ENCODE results near the gene NACC2. TPM values are rescaled to one million over a fixed set of nuclear protein-coding genes. Genes with fewer than 3 reads are reported as not detected.

The NACC2 gene
- total and polyA plus RNA-seq, 2 experiments from 2014 or later = 3.8 to 20.8 TPM

DNA sequence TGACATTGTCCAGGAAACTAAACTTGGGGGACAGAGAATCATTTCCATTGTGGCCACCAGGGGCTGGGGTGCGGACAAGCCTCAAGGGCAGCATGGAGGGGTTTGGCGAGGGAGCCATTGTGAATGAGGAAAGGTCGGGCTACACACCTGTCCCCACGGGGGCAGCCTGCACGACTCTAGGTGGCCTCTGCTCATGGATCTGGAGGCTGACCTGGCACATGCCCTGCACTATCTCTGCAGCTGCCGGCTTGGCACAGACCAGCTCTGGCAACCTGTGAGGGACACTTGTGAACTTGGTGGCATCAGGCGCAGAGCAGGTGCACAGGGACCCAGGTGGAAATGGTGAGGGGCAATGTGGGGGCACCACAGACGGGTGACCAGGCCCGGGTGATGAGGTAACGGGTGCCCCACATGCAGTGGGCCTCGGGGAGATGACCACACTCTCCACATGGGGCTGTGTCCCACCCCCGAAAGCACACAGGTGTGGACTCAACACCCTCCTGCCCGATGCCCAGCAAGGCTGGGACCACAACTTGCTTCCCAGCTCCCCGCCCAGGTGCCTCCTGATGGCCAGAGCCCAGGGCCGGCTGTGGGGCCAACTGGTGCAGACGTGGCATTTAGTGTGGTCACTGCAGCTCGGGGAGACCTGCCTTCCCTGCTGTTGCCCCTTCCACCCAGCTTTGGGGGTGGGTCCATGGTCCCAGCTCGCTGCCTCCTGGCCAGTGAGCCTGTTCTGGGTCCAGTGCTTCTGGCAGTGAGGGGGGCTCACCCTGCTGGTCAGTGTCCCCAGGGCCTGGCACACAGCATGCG, 73.0 kb downstream of the NACC2 start:
- H3K4me1 Mint-ChIP-seq = peaks cover 24% of the 10 kb centered on the region
- TF ChIP-seq, protein P1, sequence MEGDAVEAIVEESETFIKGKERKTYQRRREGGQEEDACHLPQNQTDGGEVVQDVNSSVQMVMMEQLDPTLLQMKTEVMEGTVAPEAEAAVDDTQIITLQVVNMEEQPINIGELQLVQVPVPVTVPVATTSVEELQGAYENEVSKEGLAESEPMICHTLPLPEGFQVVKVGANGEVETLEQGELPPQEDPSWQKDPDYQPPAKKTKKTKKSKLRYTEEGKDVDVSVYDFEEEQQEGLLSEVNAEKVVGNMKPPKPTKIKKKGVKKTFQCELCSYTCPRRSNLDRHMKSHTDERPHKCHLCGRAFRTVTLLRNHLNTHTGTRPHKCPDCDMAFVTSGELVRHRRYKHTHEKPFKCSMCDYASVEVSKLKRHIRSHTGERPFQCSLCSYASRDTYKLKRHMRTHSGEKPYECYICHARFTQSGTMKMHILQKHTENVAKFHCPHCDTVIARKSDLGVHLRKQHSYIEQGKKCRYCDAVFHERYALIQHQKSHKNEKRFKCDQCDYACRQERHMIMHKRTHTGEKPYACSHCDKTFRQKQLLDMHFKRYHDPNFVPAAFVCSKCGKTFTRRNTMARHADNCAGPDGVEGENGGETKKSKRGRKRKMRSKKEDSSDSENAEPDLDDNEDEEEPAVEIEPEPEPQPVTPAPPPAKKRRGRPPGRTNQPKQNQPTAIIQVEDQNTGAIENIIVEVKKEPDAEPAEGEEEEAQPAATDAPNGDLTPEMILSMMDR (conservative IDR thresholded peaks at IDR 0.05; ENCODE audit: low read depth in 2 of 2) = peak; percentile 22 to 62
- TF ChIP-seq ZNF114 (CRISPR knock-in tag; IDR thresholded peaks at IDR 0.05) = no peak
- Histone ChIP-seq H3K36me3 (ENCODE audit: insufficient read depth) (no peaks in the 10 kb centered on the region), H3K79me2 (replicated peaks; ENCODE audit: insufficient read depth) (peaks cover 15% of the 10 kb centered on the region; the same call in 1 of the 2 replicates), H3K27me3 (ENCODE audit: insufficient read depth) (no peaks in the 10 kb centered on the region), H3K9me2 (ENCODE audit: insufficient read depth) (no peaks in the 10 kb centered on the region), H3K4me3 (no peak overlapping the region), H3K27ac (ENCODE audit: low read depth) (no peak overlapping the region), H3K4me2 (no peak overlapping the region), H2AFZ (no peak overlapping the region), H4K20me1 (replicated peaks; ENCODE audit: insufficient read depth) (no peaks in the 10 kb centered on the region; the same call in none of the 2 replicates), H3F3A (replicated peaks; ENCODE audit: low read depth) (no peaks in the 10 kb centered on the region), H3K4me1 (ENCODE audit: insufficient read depth) (peaks cover 12% of the 10 kb centered on the region)
- DNase-seq (ENCODE audit: low spot score) = peak; percentile 46
- H3K36me3 Mint-ChIP-seq (ENCODE audit: low read depth) = no peaks in the 10 kb centered on the region; the same call in 2 of the 3 replicates
- H3K27me3 Mint-ChIP-seq (ENCODE audit: insufficient read depth, low read depth, poor library complexity) = peaks cover 14% of the 10 kb centered on the region
- no peak overlapping the region; the same call in 2 of the 3 replicates for H3K4me3 Mint-ChIP-seq
- no peaks in the 10 kb centered on the region; the same call in 1 of the 3 replicates for H3K9me3 Mint-ChIP-seq
- ATAC-seq = peak; percentile 20
- no peak overlapping the region for H3K27ac Mint-ChIP-seq

DNA sequence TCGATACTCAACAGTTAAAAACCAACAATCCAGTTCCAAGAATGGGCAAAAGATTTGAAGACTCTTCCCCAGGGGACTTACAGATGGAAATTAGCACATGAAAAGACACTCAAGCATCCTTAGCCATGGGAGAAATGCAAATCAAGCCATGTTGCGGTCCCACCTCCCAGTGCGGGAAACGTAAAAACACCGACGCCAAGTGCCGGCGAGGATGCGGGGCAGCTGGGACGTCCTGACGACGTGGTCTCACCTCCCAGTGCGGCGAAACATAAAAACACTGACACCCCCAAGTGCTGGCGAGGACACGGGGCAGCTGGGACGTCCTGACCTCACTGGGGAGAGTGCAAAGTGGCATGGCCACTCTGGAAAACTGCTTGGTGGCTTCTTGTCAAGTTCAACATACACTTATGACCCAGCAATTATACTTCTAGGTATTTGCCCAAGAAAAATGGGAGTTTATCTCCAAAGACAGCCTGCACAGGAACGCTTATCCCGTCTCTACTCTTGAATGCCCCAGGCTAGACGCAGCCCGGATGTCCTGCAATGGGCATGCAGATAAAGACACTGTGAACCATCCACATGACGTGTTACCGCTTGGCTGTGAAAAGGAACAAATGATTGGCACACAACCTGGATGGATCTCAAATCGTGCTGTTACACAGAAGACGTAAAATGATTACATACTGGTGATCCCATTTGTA, 73.8 kb downstream of the NACC2 start:
- peaks cover 12% of the 10 kb centered on the region for H3K4me1 ChIP-seq (ENCODE audit: insufficient read depth)
- no peaks in the 10 kb centered on the region for H3K9me2 ChIP-seq (ENCODE audit: insufficient read depth)
- Mint-ChIP-seq H3K4me1 (peaks cover 29% of the 10 kb centered on the region), H3K27me3 (ENCODE audit: insufficient read depth, low read depth, poor library complexity) (peaks cover 14% of the 10 kb centered on the region), H3K27ac (no peak overlapping the region), H3K36me3 (ENCODE audit: low read depth) (no peaks in the 10 kb centered on the region; the same call in 2 of the 3 replicates), H3K4me3 (no peak overlapping the region; the same call in 2 of the 3 replicates), H3K9me3 (no peaks in the 10 kb centered on the region; the same call in 1 of the 3 replicates)
- H3K27ac ChIP-seq (ENCODE audit: low read depth) = no peak overlapping the region
- peak; percentile 55 for ATAC-seq
- H3K4me3 ChIP-seq = no peak overlapping the region
- no peaks in the 10 kb centered on the region for H3F3A ChIP-seq (replicated peaks; ENCODE audit: low read depth)
- H3K79me2 ChIP-seq (replicated peaks; ENCODE audit: insufficient read depth) = peaks cover 15% of the 10 kb centered on the region; the same call in 1 of the 2 replicates
- H3K4me2 ChIP-seq = peak overlapping the region; percentile 31; the same call in 1 of the 2 replicates
- no peaks in the 10 kb centered on the region for H3K27me3 ChIP-seq (ENCODE audit: insufficient read depth)
- no peak overlapping the region for H2AFZ ChIP-seq
- no peaks in the 10 kb centered on the region; the same call in none of the 2 replicates for H4K20me1 ChIP-seq (replicated peaks; ENCODE audit: insufficient read depth)
- peak; percentile 72 for DNase-seq (ENCODE audit: low spot score)
- no peaks in the 10 kb centered on the region for H3K36me3 ChIP-seq (ENCODE audit: insufficient read depth)
- TF ChIP-seq STAT1 (IDR thresholded peaks at IDR 0.05; ENCODE audit: unreplicated experiment) = no peak
- no peak for TF ChIP-seq POLR2AphosphoS5 (IDR thresholded peaks at IDR 0.05; ENCODE audit: low read depth)
- TF ChIP-seq EZH2phosphoT487 (IDR thresholded peaks at IDR 0.05; ENCODE audit: unreplicated experiment) = no peak
- TF ChIP-seq, protein P2, sequence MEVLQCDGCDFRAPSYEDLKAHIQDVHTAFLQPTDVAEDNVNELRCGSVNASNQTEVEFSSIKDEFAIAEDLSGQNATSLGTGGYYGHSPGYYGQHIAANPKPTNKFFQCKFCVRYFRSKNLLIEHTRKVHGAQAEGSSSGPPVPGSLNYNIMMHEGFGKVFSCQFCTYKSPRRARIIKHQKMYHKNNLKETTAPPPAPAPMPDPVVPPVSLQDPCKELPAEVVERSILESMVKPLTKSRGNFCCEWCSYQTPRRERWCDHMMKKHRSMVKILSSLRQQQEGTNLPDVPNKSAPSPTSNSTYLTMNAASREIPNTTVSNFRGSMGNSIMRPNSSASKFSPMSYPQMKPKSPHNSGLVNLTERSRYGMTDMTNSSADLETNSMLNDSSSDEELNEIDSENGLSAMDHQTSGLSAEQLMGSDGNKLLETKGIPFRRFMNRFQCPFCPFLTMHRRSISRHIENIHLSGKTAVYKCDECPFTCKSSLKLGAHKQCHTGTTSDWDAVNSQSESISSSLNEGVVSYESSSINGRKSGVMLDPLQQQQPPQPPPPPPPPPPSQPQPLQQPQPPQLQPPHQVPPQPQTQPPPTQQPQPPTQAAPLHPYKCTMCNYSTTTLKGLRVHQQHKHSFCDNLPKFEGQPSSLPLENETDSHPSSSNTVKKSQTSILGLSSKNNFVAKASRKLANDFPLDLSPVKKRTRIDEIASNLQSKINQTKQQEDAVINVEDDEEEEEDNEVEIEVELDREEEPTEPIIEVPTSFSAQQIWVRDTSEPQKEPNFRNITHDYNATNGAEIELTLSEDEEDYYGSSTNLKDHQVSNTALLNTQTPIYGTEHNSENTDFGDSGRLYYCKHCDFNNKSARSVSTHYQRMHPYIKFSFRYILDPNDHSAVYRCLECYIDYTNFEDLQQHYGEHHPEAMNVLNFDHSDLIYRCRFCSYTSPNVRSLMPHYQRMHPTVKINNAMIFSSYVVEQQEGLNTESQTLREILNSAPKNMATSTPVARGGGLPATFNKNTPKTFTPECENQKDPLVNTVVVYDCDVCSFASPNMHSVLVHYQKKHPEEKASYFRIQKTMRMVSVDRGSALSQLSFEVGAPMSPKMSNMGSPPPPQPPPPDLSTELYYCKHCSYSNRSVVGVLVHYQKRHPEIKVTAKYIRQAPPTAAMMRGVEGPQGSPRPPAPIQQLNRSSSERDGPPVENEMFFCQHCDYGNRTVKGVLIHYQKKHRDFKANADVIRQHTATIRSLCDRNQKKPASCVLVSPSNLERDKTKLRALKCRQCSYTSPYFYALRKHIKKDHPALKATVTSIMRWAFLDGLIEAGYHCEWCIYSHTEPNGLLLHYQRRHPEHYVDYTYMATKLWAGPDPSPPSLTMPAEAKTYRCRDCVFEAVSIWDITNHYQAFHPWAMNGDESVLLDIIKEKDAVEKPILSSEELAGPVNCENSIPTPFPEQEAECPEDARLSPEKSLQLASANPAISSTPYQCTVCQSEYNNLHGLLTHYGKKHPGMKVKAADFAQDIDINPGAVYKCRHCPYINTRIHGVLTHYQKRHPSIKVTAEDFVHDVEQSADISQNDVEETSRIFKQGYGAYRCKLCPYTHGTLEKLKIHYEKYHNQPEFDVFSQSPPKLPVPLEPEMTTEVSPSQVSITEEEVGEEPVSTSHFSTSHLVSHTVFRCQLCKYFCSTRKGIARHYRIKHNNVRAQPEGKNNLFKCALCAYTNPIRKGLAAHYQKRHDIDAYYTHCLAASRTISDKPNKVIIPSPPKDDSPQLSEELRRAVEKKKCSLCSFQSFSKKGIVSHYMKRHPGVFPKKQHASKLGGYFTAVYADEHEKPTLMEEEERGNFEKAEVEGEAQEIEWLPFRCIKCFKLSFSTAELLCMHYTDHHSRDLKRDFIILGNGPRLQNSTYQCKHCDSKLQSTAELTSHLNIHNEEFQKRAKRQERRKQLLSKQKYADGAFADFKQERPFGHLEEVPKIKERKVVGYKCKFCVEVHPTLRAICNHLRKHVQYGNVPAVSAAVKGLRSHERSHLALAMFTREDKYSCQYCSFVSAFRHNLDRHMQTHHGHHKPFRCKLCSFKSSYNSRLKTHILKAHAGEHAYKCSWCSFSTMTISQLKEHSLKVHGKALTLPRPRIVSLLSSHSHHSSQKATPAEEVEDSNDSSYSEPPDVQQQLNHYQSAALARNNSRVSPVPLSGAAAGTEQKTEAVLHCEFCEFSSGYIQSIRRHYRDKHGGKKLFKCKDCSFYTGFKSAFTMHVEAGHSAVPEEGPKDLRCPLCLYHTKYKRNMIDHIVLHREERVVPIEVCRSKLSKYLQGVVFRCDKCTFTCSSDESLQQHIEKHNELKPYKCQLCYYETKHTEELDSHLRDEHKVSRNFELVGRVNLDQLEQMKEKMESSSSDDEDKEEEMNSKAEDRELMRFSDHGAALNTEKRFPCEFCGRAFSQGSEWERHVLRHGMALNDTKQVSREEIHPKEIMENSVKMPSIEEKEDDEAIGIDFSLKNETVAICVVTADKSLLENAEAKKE (CRISPR knock-in tag; IDR thresholded peaks at IDR 0.05) = no peak
- no peak for TF ChIP-seq EZH2 (IDR thresholded peaks at IDR 0.05; ENCODE audit: low read depth, unreplicated experiment)
- no peak for TF ChIP-seq ZNF331 (CRISPR knock-in tag; IDR thresholded peaks at IDR 0.05; ENCODE audit: low read depth)
- TF ChIP-seq, protein P3, sequence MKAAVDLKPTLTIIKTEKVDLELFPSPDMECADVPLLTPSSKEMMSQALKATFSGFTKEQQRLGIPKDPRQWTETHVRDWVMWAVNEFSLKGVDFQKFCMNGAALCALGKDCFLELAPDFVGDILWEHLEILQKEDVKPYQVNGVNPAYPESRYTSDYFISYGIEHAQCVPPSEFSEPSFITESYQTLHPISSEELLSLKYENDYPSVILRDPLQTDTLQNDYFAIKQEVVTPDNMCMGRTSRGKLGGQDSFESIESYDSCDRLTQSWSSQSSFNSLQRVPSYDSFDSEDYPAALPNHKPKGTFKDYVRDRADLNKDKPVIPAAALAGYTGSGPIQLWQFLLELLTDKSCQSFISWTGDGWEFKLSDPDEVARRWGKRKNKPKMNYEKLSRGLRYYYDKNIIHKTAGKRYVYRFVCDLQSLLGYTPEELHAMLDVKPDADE (IDR thresholded peaks at IDR 0.05) = no peak
- TF ChIP-seq CREB1 (CRISPR knock-in tag; IDR thresholded peaks at IDR 0.05; ENCODE audit: low read depth) = no peak
- TF ChIP-seq ZNF114 (CRISPR knock-in tag; IDR thresholded peaks at IDR 0.05) = no peak
